AG04450 (cell line): ENCODE results near the gene STYXL1. TPM values are rescaled to one million over a fixed set of nuclear protein-coding genes. Genes with fewer than 3 reads are reported as not detected.

Experiments used
- CTCF ChIA-PET: fragments of 300-600, 350-600 bp; formaldehyde crosslinking; extraction: SDS; loops from one replicate; lab custom pipeline; 2022; ENCODE audit warnings: antibody characterized with exemption, inconsistent platforms; lab: Charles Lee
- POLR2A ChIA-PET: fragments of 350-600 bp; formaldehyde crosslinking; extraction: SDS; loops from one replicate; lab custom pipeline; 2021; ENCODE audit warnings: antibody characterized with exemption, inconsistent platforms; lab: Yijun Ruan, JAX
- DNase-seq: peaks from one replicate; pipeline ENCODE4 v3.0.0-alpha.2; 2011; ENCODE audit warnings: low read depth, low spot score
- H3K27ac ChIP-seq: one replicate; pipeline ENCODE4 v1.5.1; 2012; ENCODE audit warnings: low read depth, low read length, control low read depth
- H3K27me3 ChIP-seq: one replicate; pipeline ENCODE4 v1.6.0; 2012; ENCODE audit warnings: low read length; ENCODE audit not compliant: control insufficient read depth, insufficient read depth
- H3K4me3 ChIP-seq: 2 replicates; pipeline ENCODE4 v1.5.1; 2011; ENCODE audit warnings: mild to moderate bottlenecking, low read depth, low read length, control low read depth
- H3K9me3 ChIP-seq: 2 replicates; pipeline ENCODE4 v1.5.1; 2012; ENCODE audit warnings: low read length; ENCODE audit not compliant: control insufficient read depth, insufficient read depth
- polyA plus RNA-seq: library from polyadenylated mRNA; depleted of rRNA; stranded (reverse); fragments of >200 nt; gene quantifications from 2 replicates; pipeline ENCODE4 v1.2.3, GENCODE V29; 2011
- TF ChIP-seq, protein P1 (sequence below): IDR thresholded peaks from 2 replicates; pipeline ENCODE4 v1.5.1; 2011; ENCODE audit warnings: low read depth, low read length, control low read depth, inconsistent platforms

STYXL1 gene
- polyA plus RNA-seq, 1 experiment = 77.0 TPM

- DNase-seq = no peak
- CTCF ChIA-PET = no interaction called here
- Histone ChIP-seq H3K27me3 (no peaks in the 10 kb centered on the region), H3K9me3 (no peaks in the 10 kb centered on the region), H3K27ac (no peak overlapping the region), H3K4me3 (no peak overlapping the region)
- POLR2A ChIA-PET = no interaction called here
- TF ChIP-seq, protein P1, sequence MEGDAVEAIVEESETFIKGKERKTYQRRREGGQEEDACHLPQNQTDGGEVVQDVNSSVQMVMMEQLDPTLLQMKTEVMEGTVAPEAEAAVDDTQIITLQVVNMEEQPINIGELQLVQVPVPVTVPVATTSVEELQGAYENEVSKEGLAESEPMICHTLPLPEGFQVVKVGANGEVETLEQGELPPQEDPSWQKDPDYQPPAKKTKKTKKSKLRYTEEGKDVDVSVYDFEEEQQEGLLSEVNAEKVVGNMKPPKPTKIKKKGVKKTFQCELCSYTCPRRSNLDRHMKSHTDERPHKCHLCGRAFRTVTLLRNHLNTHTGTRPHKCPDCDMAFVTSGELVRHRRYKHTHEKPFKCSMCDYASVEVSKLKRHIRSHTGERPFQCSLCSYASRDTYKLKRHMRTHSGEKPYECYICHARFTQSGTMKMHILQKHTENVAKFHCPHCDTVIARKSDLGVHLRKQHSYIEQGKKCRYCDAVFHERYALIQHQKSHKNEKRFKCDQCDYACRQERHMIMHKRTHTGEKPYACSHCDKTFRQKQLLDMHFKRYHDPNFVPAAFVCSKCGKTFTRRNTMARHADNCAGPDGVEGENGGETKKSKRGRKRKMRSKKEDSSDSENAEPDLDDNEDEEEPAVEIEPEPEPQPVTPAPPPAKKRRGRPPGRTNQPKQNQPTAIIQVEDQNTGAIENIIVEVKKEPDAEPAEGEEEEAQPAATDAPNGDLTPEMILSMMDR = no peak
Measured at GRCh38 chr7:75968561-75969001, 79.2 kb downstream of the STYXL1 start.

- CTCF ChIA-PET = interaction anchor here (1.0 kb wide), 1 partner anchor 192 kb away, joined by 3 read pairs; no protein-coding TSS in a partner anchor
- POLR2A ChIA-PET = no interaction called here
Measured at GRCh38 chr7:75968012-75968411, 79.8 kb downstream of the STYXL1 start.

DNA sequence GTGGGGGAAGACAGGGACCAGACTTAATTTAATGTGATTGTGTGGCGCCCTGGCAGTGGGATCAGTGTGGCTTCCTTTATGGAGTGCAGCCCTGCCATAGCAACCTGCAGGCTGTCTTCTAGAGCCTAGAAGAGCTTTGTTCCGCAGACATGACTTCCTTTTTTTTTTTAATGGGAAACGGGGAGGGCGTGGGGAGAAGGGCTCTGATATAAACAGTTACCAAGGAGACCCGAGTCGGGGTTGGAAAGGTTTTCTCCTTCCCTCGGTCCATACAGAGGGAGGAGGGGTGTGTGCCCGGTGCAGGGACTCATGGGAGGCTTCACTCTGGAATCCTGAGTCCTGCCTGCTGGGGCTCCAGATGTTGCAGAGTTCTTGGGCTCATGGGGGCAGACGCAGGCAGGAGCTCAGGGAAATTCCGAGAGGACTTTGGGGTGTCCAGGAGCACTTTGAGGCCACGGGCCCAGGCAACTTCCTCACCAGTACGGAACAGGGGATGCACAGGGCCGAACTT is 80.3 kb downstream of the STYXL1 start:
- TF ChIP-seq, protein P1 = no peak
- H3K9me3 ChIP-seq = no peaks in the 10 kb centered on the region
- H3K27me3 ChIP-seq = no peaks in the 10 kb centered on the region
- H3K27ac ChIP-seq = no peak overlapping the region
- no peak overlapping the region for H3K4me3 ChIP-seq
- peak; percentile 8 for DNase-seq
- CTCF ChIA-PET = interaction anchor here (1.0 kb wide), 1 partner anchor 191 kb away, joined by 3 read pairs; no protein-coding TSS in a partner anchor
- POLR2A ChIA-PET = no interaction called here

More at GRCh38 chr7:75968012-75968411, 79.8 kb downstream of the STYXL1 start:
- Histone ChIP-seq H3K27me3 (no peaks in the 10 kb centered on the region), H3K9me3 (no peaks in the 10 kb centered on the region), H3K27ac (no peak overlapping the region), H3K4me3 (no peak overlapping the region)
- DNase-seq = no peak
- TF ChIP-seq, protein P1 = no peak

- H3K9me3 ChIP-seq = no peaks in the 10 kb centered on the region
- ChIA-PET CTCF (interaction anchor here (1.0 kb wide), 1 partner anchor 191 kb away, joined by 3 read pairs; no protein-coding TSS in a partner anchor), POLR2A (no interaction called here)
- H3K27me3 ChIP-seq = no peaks in the 10 kb centered on the region
- DNase-seq = no peak
- TF ChIP-seq, protein P1 = no peak
- no peak overlapping the region for H3K4me3 ChIP-seq
- H3K27ac ChIP-seq = no peak overlapping the region
Measured at GRCh38 chr7:75967055-75967454, 80.7 kb downstream of the STYXL1 start.

- ChIA-PET POLR2A (no interaction called here), CTCF (no interaction called here)
- no peak overlapping the region for H3K4me3 ChIP-seq
- H3K27me3 ChIP-seq = no peaks in the 10 kb centered on the region
- no peaks in the 10 kb centered on the region for H3K9me3 ChIP-seq
- no peak overlapping the region for H3K27ac ChIP-seq
- no peak for DNase-seq
- TF ChIP-seq, protein P1 = no peak
Measured at GRCh38 chr7:75966190-75966961, 81.4 kb downstream of the STYXL1 start.
